ENCODE data around the gene TBC1D25.

GRCh38 chrX:48516987-48517386 lies 22.5 kb upstream of the TBC1D25 start:
- TF ChIP-seq, protein P1, sequence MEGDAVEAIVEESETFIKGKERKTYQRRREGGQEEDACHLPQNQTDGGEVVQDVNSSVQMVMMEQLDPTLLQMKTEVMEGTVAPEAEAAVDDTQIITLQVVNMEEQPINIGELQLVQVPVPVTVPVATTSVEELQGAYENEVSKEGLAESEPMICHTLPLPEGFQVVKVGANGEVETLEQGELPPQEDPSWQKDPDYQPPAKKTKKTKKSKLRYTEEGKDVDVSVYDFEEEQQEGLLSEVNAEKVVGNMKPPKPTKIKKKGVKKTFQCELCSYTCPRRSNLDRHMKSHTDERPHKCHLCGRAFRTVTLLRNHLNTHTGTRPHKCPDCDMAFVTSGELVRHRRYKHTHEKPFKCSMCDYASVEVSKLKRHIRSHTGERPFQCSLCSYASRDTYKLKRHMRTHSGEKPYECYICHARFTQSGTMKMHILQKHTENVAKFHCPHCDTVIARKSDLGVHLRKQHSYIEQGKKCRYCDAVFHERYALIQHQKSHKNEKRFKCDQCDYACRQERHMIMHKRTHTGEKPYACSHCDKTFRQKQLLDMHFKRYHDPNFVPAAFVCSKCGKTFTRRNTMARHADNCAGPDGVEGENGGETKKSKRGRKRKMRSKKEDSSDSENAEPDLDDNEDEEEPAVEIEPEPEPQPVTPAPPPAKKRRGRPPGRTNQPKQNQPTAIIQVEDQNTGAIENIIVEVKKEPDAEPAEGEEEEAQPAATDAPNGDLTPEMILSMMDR (IDR thresholded peaks at IDR 0.05; ENCODE audit: insufficient read depth, low read depth, low read length): no peak
- no peak for TF ChIP-seq EZH2 (IDR thresholded peaks at IDR 0.05; ENCODE audit: insufficient read depth, low read length)

Data from astrocyte (in vitro differentiated cells and primary cell).